Prostate gland (tissue), 2 donors: ENCODE measurements around the gene PDP2. TPM values are rescaled to one million over a fixed set of nuclear protein-coding genes. Genes with fewer than 3 reads are reported as not detected.

Source experiments
- DNase-seq: peaks from one replicate; pipeline ENCODE4 v3.0.0-alpha.2; 2019; ENCODE audit warnings: low spot score
- H3K27ac ChIP-seq, 2 donors: fragments of 200-600 bp; sonication (generic); 2 replicates each; pipeline ENCODE4 v1.5.1; 2017 to 2019
- H3K27me3 ChIP-seq: fragments of 200-600 bp; sonication (generic); replicated peaks from 2 replicates; pipeline ENCODE4 v1.5.1; 2019; ENCODE audit not compliant: insufficient read depth
- H3K36me3 ChIP-seq, 2 donors: fragments of 200-600 bp; sonication (generic); 1 replicate in 1 of 2; 2 replicates in 1 of 2; pipeline versions ENCODE4 v1.5.1 to v1.8.1; 2017 to 2019
- H3K4me1 ChIP-seq: fragments of 200-600 bp; sonication (generic); replicated peaks from 2 replicates; pipeline ENCODE4 v1.5.1; 2019
- H3K4me3 ChIP-seq, 2 donors: fragments of 200-600 bp; sonication (generic); 2 replicates each; pipeline ENCODE4 v1.5.1; 2017 to 2019
- H3K9me3 ChIP-seq: fragments of 200-600 bp; sonication (generic); 2 replicates; pipeline ENCODE4 v1.5.1; 2017
- POLR2A ChIP-seq: fragments of 450-650 bp; IDR thresholded peaks from one replicate; pipeline ENCODE4 v1.6.1; 2016; ENCODE audit warnings: antibody characterized with exemption, mild to moderate bottlenecking
- POLR2AphosphoS5 ChIP-seq: sonication (generic); formaldehyde crosslinking; IDR thresholded peaks from one replicate; pipeline ENCODE4 v1.6.1; 2017; ENCODE audit warnings: antibody characterized with exemption
- WGBS: methylation state at CpG from one replicate; pipeline ENCODE4 v1.1.5; 2018; 5-methylcytosine and 5-hydroxymethylcytosine counted together
- intact Hi-C: fragments of 100-400 bp; cut with DNase I; formaldehyde crosslinking; loops from one replicate; pipeline ENCODE4 v1.14.2; 2022
- total RNA-seq, 2 donors: library from RNA; depleted of rRNA; stranded (reverse); fragments of >200 nt; gene quantifications; one replicate each; pipeline ENCODE4 v1.1.0, GENCODE V29; 2016
- TF ChIP-seq, protein P1 (sequence below), 4 experiments: fragments of 200-600 bp in 2 of 4; fragments of 450-650 bp in 2 of 4; sonication (generic) in 2 of 4; IDR thresholded peaks; 1 replicate in 3 of 4; 2 replicates in 1 of 4; pipeline ENCODE4 v1.5.1; 2016 to 2019; ENCODE audit warnings: antibody characterized with exemption in 4 of 4, mild to moderate bottlenecking in 2 of 4, moderate library complexity in 2 of 4

The PDP2 gene
- total RNA-seq, 2 donors from 2014 or later: 9.2 to 21.9 TPM

DNA sequence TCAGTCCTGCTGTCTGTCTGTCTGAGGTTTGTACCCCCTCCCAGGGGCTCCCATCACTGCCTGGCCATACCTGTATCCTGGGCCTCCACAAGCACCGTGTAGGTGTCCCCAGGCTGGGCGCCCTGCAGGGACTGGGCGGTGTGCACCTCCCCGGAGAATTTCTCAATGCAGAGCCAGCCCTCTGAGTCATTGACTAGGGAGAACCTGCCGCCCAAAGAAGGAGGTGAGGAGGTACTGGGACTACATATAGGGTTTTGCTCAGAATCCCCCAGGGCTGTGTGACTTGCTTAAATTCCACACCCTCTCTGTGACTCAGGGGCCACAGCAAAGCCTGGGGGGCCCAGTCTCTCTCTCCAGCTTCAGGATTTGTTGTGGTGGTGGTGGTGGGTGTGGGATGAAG is 30.8 kb downstream of the PDP2 start:
- DNase-seq: no peak
- H3K4me3 ChIP-seq: no peak overlapping the region
- H3K36me3 ChIP-seq: no peaks in the 10 kb centered on the region
- no peaks in the 10 kb centered on the region for H3K9me3 ChIP-seq
- H3K27ac ChIP-seq: no peak overlapping the region
- no peaks in the 10 kb centered on the region for H3K27me3 ChIP-seq
- WGBS: 75% methylated on average over 5 of the region's 5 CpGs
- TF ChIP-seq POLR2A: no peak
- TF ChIP-seq, protein P1, sequence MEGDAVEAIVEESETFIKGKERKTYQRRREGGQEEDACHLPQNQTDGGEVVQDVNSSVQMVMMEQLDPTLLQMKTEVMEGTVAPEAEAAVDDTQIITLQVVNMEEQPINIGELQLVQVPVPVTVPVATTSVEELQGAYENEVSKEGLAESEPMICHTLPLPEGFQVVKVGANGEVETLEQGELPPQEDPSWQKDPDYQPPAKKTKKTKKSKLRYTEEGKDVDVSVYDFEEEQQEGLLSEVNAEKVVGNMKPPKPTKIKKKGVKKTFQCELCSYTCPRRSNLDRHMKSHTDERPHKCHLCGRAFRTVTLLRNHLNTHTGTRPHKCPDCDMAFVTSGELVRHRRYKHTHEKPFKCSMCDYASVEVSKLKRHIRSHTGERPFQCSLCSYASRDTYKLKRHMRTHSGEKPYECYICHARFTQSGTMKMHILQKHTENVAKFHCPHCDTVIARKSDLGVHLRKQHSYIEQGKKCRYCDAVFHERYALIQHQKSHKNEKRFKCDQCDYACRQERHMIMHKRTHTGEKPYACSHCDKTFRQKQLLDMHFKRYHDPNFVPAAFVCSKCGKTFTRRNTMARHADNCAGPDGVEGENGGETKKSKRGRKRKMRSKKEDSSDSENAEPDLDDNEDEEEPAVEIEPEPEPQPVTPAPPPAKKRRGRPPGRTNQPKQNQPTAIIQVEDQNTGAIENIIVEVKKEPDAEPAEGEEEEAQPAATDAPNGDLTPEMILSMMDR (IDR thresholded peaks at IDR 0.05): no peak
- no peaks in the 10 kb centered on the region for H3K4me1 ChIP-seq
- intact Hi-C loops: no loop called here

DNA sequence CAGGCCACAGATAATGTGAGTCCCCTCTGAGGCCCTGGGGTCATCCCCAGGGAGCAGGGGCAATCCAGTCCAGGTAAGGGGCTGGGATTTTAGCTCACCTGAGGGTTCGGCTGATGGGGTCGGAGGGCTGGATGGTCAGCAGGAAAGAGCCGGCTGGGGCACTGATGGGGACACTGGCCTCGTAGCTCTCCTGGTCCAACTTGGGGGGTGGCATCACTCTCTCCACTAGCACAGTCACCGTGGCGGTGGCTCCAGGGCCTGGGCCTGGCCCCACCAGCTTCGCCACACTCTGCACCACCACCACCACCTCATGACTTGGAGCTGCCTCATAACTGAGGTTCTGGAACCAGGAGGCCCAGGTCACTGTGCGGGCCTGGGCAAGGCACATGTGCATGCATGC is 31.5 kb downstream of the PDP2 start:
- WGBS: 92% methylated on average over 5 of the region's 8 CpGs
- intact Hi-C loops: no loop called here
- TF ChIP-seq POLR2AphosphoS5 (no peak), POLR2A (no peak)
- TF ChIP-seq, protein P1 (IDR thresholded peaks at IDR 0.05): no peak

DNA sequence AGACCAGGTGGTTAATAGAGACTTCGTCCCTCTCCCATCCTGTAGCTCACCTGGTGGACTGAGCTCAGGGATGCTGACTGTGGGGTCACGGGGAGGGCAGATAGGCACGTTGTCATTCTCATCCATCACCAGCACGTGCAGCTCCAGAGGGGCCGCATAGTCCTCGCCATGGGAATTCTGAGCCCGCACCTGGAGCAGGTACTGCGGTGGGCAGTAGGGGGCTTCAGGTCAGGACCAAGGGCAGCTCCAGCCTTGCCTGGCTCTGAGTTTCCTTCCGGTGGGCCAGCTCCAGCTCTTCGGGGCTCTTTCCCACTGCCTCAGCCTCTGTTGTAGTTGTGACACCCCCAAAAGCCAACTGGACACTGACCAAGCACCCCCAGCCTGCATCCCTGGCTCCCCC is 32.8 kb downstream of the PDP2 start:
- 42% methylated on average over 10 of the region's 10 CpGs for WGBS

More for the DNA sequence above, 31.5 kb downstream of the PDP2 start:
- Histone ChIP-seq H3K4me1 (no peaks in the 10 kb centered on the region), H3K36me3 (no peaks in the 10 kb centered on the region), H3K4me3 (no peak overlapping the region), H3K27me3 (no peaks in the 10 kb centered on the region), H3K9me3 (no peaks in the 10 kb centered on the region), H3K27ac (no peak overlapping the region)
- DNase-seq: no peak

DNA sequence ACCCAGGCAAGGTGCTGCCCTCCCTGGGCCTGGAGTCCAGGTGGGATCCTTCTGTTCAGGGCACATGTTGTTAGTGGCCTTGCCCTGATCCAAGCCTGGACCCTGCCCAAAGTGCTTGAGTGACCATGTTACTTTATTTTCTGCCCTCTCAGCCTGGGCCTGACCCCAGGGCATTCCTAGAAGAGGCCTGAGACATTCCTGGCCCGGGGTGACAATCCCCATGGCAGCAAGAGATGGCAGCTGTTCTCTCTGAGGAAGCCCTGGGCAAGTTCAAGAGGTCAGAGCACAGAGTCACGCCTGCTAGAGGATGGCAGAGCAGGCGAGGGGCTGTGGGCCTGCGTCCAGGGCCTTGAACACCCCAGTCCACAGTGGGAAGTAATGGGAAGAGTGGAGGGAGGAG is 33.4 kb downstream of the PDP2 start:
- TF ChIP-seq POLR2AphosphoS5: no peak
- TF ChIP-seq, protein P1 (IDR thresholded peaks at IDR 0.05): no peak
- TF ChIP-seq POLR2A: no peak
- H3K27me3 ChIP-seq: no peaks in the 10 kb centered on the region
- 88% methylated on average over 4 of the region's 4 CpGs for WGBS
- H3K4me3 ChIP-seq: no peak overlapping the region
- no peaks in the 10 kb centered on the region for H3K36me3 ChIP-seq
- H3K4me1 ChIP-seq: no peaks in the 10 kb centered on the region
- no peaks in the 10 kb centered on the region for H3K9me3 ChIP-seq
- intact Hi-C loops: no loop called here
- no peak overlapping the region for H3K27ac ChIP-seq
- no peak for DNase-seq

More for the DNA sequence above, 32.8 kb downstream of the PDP2 start:
- no peak for TF ChIP-seq POLR2AphosphoS5
- TF ChIP-seq, protein P1 (IDR thresholded peaks at IDR 0.05): no peak
- TF ChIP-seq POLR2A: no peak
- Histone ChIP-seq H3K4me1 (no peaks in the 10 kb centered on the region), H3K36me3 (no peaks in the 10 kb centered on the region), H3K27ac (no peak overlapping the region), H3K27me3 (no peaks in the 10 kb centered on the region), H3K9me3 (no peaks in the 10 kb centered on the region), H3K4me3 (no peak overlapping the region)
- no peak for DNase-seq
- intact Hi-C loops: no loop called here

DNA sequence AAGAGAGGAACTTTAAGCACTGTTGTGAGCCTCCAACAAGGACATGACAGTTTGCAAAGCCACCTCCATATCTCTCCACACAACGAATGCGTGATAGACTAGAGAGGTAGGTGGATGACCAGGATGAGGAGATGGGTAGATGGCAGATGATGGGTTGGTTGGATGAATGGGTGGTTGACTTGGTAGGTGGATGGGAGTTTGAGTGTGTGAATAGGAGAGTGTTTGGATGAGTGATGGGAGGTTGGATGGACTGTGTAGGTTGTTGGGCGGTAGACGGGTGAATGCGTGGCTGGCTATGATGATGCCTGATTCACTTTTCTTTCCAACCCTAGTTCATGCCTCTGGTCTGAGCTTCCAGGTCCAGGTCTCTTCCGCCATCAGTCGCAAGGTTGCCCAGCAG is 34.2 kb downstream of the PDP2 start:
- no peaks in the 10 kb centered on the region for H3K36me3 ChIP-seq
- no peak for DNase-seq
- H3K4me3 ChIP-seq: no peak overlapping the region
- H3K27ac ChIP-seq: no peak overlapping the region
- H3K27me3 ChIP-seq: no peaks in the 10 kb centered on the region
- H3K9me3 ChIP-seq: no peaks in the 10 kb centered on the region
- intact Hi-C loops: no loop called here
- TF ChIP-seq, protein P1 (IDR thresholded peaks at IDR 0.05): no peak
- TF ChIP-seq POLR2AphosphoS5: no peak
- TF ChIP-seq POLR2A: no peak
- no peaks in the 10 kb centered on the region for H3K4me1 ChIP-seq
- WGBS: 96% methylated on average over 7 of the region's 7 CpGs
